ENCODE results near the gene LCNL1.

DNA sequence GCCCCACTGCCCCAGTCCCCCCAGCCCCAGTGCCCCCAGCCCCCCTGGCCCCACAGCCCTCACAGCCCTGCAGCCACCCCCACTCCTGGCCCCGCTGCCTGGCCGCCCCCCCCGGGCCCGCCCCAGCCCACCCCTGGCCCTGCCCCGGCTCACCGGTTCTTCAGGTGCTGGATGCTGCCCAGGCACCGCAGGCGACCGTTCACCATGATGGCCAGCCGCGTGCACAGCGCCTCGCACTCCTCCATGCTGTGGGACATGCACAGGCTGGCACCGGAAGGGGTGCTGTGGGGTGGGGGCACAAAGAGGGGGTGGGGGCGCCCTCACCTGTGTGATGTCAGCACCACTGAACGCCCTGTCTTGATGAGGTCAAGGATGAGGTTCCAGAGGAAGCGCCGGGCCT is 26.4 kb downstream of the LCNL1 start:
- no peak for TF ChIP-seq EZH2phosphoT487 (IDR thresholded peaks at IDR 0.05; ENCODE audit: low read depth, severe bottlenecking, unreplicated experiment)
- TF ChIP-seq EZH2 (IDR thresholded peaks at IDR 0.05; ENCODE audit: borderline replicate concordance) = no peak
- TF ChIP-seq, protein P1, sequence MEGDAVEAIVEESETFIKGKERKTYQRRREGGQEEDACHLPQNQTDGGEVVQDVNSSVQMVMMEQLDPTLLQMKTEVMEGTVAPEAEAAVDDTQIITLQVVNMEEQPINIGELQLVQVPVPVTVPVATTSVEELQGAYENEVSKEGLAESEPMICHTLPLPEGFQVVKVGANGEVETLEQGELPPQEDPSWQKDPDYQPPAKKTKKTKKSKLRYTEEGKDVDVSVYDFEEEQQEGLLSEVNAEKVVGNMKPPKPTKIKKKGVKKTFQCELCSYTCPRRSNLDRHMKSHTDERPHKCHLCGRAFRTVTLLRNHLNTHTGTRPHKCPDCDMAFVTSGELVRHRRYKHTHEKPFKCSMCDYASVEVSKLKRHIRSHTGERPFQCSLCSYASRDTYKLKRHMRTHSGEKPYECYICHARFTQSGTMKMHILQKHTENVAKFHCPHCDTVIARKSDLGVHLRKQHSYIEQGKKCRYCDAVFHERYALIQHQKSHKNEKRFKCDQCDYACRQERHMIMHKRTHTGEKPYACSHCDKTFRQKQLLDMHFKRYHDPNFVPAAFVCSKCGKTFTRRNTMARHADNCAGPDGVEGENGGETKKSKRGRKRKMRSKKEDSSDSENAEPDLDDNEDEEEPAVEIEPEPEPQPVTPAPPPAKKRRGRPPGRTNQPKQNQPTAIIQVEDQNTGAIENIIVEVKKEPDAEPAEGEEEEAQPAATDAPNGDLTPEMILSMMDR (IDR thresholded peaks at IDR 0.05; ENCODE audit: poor library complexity) = no peak

Data from hepatocyte (in vitro differentiated cells).